ENCODE data around the gene DLX1. TPM values are rescaled to one million over a fixed set of nuclear protein-coding genes. Genes with fewer than 3 reads are reported as not detected.

The DLX1 gene
- total and polyA plus RNA-seq, 9 of the 15 experiments (the other 6 are each of a cell fraction or from before 2014, with no cell fraction given): 1.9 to 26.2 (median 9.6) TPM

DNA sequence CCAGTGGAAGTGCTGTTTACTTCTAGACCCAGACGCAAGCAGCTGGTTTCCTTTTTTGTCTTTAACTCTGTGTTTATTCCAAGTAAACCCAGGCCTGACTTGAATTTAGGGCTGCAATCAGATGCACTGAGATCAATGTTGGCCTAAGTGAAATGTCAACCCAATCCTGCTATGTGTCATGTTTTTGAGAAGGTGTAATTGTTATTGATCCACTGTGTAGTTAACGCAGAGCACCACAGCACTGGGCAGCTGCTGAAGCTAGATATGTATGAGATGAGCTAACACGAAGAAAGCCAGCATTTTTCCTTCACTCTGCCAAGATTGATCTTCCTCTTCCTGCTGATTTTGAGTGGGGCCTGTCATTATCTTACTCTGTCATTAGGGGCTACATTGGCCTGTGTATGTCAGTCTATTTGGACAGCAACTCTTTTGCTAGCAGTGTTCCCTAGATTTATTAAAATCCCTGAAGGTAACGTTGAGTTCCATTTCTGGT lies 18.9 kb upstream of the DLX1 start (continued):
- TF ChIP-seq, protein P1, sequence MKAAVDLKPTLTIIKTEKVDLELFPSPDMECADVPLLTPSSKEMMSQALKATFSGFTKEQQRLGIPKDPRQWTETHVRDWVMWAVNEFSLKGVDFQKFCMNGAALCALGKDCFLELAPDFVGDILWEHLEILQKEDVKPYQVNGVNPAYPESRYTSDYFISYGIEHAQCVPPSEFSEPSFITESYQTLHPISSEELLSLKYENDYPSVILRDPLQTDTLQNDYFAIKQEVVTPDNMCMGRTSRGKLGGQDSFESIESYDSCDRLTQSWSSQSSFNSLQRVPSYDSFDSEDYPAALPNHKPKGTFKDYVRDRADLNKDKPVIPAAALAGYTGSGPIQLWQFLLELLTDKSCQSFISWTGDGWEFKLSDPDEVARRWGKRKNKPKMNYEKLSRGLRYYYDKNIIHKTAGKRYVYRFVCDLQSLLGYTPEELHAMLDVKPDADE (conservative IDR thresholded peaks at IDR 0.05; ENCODE audit: control insufficient read depth, low read depth, low read length): no peak
- TF ChIP-seq FOXK2 (conservative IDR thresholded peaks at IDR 0.05 in 1 of 2, IDR thresholded peaks at IDR 0.05 in 1 of 2; ENCODE audit: low read depth in 2 of 2): peak; percentile 28 to 53; a peak in 1 of 4 replicates
- TF ChIP-seq CCAR2 (IDR thresholded peaks at IDR 0.05; ENCODE audit: low read depth, low read length): no peak
- TF ChIP-seq CSDE1 (IDR thresholded peaks at IDR 0.05): no peak
- peak in 1 of 2 experiments; percentile 55; a peak in 1 of 4 replicates for TF ChIP-seq RCOR1 (IDR thresholded peaks at IDR 0.05; ENCODE audit: borderline replicate concordance in 1 of 2, low read depth in 2 of 2, low read length in 2 of 2)
- no peak for TF ChIP-seq NFE2L1 (tag; IDR thresholded peaks at IDR 0.05; ENCODE audit: borderline replicate concordance, low read depth)
- TF ChIP-seq, protein P2, sequence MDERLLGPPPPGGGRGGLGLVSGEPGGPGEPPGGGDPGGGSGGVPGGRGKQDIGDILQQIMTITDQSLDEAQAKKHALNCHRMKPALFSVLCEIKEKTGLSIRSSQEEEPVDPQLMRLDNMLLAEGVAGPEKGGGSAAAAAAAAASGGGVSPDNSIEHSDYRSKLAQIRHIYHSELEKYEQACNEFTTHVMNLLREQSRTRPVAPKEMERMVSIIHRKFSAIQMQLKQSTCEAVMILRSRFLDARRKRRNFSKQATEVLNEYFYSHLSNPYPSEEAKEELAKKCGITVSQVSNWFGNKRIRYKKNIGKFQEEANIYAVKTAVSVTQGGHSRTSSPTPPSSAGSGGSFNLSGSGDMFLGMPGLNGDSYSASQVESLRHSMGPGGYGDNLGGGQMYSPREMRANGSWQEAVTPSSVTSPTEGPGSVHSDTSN (CRISPR knock-in tag; IDR thresholded peaks at IDR 0.05; ENCODE audit: low read depth): no peak
- TF ChIP-seq, protein P2 (tag; conservative IDR thresholded peaks at IDR 0.05; ENCODE audit: low read depth): peak; percentile 57
- TF ChIP-seq, protein P3, sequence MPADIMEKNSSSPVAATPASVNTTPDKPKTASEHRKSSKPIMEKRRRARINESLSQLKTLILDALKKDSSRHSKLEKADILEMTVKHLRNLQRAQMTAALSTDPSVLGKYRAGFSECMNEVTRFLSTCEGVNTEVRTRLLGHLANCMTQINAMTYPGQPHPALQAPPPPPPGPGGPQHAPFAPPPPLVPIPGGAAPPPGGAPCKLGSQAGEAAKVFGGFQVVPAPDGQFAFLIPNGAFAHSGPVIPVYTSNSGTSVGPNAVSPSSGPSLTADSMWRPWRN (IDR thresholded peaks at IDR 0.05; ENCODE audit: low read depth): no peak
- TF ChIP-seq, protein P4, sequence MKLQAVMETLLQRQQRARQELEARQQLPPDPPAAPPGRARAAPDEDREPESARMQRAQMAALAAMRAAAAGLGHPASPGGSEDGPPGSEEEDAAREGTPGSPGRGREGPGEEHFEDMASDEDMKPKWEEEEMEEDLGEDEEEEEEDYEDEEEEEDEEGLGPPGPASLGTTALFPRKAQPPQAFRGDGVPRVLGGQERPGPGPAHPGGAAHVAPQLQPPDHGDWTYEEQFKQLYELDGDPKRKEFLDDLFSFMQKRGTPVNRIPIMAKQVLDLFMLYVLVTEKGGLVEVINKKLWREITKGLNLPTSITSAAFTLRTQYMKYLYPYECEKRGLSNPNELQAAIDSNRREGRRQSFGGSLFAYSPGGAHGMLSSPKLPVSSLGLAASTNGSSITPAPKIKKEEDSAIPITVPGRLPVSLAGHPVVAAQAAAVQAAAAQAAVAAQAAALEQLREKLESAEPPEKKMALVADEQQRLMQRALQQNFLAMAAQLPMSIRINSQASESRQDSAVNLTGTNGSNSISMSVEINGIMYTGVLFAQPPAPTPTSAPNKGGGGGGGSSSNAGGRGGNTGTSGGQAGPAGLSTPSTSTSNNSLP (IDR thresholded peaks at IDR 0.05; ENCODE audit: borderline replicate concordance, low read depth, low read length): no peak
- TF ChIP-seq, protein P5, sequence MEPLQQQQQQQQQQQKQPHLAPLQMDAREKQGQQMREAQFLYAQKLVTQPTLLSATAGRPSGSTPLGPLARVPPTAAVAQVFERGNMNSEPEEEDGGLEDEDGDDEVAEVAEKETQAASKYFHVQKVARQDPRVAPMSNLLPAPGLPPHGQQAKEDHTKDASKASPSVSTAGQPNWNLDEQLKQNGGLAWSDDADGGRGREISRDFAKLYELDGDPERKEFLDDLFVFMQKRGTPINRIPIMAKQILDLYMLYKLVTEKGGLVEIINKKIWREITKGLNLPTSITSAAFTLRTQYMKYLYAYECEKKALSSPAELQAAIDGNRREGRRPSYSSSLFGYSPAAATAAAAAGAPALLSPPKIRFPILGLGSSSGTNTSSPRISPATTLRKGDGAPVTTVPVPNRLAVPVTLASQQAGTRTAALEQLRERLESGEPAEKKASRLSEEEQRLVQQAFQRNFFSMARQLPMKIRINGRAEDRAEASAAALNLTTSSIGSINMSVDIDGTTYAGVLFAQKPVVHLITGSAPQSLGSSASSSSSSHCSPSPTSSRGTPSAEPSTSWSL (CRISPR knock-in tag; IDR thresholded peaks at IDR 0.05; ENCODE audit: borderline replicate concordance): no peak
- TF ChIP-seq, protein P6, sequence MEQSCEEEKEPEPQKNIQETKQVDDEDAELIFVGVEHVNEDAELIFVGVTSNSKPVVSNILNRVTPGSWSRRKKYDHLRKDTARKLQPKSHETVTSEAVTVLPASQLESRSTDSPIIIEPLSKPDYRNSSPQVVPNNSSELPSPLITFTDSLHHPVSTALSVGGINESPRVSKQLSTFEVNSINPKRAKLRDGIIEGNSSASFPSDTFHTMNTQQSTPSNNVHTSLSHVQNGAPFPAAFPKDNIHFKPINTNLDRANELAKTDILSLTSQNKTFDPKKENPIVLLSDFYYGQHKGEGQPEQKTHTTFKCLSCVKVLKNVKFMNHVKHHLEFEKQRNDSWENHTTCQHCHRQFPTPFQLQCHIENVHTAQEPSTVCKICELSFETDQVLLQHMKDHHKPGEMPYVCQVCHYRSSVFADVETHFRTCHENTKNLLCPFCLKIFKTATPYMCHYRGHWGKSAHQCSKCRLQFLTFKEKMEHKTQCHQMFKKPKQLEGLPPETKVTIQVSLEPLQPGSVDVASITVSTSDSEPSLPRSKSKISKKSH (CRISPR knock-in tag; IDR thresholded peaks at IDR 0.05): no peak
- no peak for TF ChIP-seq ZBTB1 (CRISPR knock-in tag; IDR thresholded peaks at IDR 0.05; ENCODE audit: borderline replicate concordance, low read depth)
- TF ChIP-seq CBX8 (IDR thresholded peaks at IDR 0.05; ENCODE audit: borderline replicate concordance, extremely low read depth, low read depth, low read length, poor library complexity, severe bottlenecking): no peak
- no peak for TF ChIP-seq BRD4 (IDR thresholded peaks at IDR 0.05)
- TF ChIP-seq ZNF165 (CRISPR knock-in tag; IDR thresholded peaks at IDR 0.05; ENCODE audit: borderline replicate concordance): no peak

Measured in K562 (cell line).